NOMO-1 treated with dmso at 0.1 percent for 144 hours (cell line): Measurements from ENCODE around the gene IQCK.
"Not testable (repeated sequence)": the region's sequence is repeated elsewhere in the genome, so short reads cannot be mapped to it uniquely, and the experiment has no call there.

ENCODE experiments used
- DNase-seq: peaks from one replicate; lab custom pipeline; 2025; ENCODE audit not compliant: unreplicated experiment; lab: John Stamatoyannopoulos, UW

IQCK gene, protein sequence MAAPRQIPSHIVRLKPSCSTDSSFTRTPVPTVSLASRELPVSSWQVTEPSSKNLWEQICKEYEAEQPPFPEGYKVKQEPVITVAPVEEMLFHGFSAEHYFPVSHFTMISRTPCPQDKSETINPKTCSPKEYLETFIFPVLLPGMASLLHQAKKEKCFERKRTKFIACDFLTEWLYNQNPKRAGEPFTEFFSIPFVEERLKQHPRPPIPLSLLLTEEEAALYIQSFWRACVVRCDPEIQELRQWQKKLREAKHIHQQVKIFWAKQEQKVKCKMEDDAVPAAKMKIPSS

DNA sequence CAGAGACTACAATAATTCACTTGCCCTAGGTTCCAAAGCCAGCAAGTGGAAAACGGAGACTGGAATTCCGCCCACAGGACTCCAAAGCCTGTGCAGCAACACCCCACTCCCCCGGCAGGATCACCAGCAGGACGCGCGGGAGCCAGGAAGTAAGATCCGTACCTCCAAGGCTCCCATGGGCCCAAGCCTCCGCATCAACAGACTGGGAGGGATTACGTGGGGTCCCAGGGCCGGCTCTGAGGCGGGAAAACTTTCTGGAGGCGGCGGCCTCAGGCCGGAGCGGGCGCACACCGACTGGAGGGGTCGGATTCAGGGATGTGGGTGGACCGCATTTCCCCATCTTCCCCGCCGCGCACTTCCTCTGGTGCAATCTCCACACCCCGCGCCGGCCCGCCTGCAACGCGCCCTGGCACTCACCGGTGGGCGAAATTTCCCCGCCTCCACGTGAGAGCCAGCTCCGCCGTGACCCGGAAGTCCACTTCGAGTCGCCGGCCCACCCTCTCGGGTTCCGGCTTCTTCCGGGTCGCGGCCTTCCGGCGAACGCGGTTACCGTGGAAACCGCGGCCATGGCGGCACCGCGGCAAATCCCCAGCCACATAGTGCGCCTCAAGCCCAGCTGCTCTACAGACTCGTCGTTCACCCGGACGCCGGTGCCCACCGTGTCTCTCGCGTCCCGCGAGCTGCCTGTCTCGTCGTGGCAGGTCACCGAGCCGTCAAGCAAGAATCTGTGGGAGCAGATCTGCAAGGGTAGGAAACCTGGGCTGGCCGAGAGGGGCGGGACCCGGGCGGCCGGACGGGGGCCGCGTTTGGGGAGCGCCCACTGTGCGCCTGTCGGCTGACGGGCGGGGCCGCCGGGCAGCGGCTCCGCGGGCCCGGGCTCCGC, at the start of gene IQCK, which contains the start of gene KNOP1:
TSS of gene IQCK (plus strand) at position 531 of the 883 bp plus-strand sequence. CDS start at position 567, 36 bp downstream.
TSS of gene KNOP1 (minus strand) at position 487 of the 883 bp plus-strand sequence. CDS start 3,192 bp downstream, outside the sequence.
- DNase-seq: peak; percentile 70

DNA sequence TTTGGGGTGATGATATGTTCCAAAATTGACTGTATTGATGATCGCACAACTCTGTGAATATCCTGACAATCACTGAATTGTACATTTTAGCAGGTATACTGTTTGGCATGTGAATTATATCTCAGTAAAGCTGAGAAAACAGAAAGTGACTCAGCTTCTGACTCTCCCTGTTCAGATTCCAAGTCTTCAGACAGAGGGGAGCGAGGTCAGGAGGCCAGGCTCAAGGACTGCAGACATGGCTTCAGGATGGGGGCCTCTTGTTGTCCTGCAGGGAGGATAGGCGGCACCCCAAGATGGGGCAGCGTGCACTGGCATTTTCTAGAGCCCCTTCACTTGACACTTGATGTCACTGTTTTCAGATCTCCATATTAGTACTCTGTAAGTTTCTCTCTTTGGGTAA, 45.7 kb upstream of the IQCK start:
- DNase-seq: no peak

DNA sequence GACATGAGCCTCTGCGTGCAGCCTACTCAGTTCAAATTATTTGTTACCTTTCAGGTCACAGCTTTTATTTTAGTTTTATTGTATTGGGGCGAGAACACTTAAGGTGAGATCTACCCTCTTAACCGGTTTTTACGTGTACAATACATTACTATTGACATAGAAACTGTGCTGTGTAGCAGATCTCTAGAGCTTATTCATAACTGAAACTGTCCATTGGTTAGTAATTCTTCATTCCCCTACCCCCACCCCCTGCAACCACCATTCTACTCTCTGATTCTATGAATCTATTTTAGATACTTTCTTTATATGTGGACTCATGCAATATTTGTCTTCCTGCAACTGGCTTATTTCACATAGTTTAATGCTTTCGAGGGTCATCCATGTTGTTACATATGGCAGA, 43.6 kb upstream of the IQCK start:
- DNase-seq: no peak

DNA sequence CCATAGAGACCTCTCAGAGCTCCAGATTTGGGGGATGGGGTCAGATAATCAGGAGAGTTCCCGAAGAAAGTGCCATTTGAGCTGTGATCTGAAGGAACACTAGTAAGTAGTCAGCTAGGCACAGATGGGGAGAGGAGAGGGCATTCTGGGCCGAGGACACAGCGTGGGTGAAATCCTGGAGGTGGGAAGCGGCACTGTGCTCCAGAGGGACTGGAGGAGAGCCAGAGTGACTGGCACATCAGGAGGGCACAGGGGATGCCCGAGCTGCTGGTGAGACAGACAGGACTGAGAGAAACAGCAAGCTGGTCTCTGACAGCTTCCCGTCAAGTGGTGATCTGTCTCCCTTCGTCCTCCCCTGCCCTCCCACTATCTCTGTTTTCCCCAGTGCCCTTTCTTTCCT, 40.7 kb upstream of the IQCK start:
- no peak for DNase-seq

DNA sequence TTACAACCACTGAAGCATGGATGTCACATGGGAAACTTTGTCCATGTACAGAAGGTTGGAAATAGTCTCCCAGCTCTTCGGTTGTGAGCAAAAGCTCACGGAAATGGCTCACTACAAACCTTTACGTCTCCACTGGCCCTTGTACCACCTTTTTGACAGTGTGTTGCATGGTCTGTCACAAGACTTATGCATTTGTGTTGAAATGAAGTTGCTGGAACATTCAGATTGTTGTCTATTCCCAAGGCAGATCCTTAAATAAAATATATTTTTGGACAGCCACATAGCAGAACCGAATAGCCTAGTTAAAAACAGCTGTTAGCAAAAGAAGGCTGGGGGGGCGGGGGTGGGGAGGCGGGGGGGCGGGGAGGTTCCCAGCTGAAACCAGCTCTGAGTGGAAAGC, 39.3 kb upstream of the IQCK start:
- DNase-seq: no peak

DNA sequence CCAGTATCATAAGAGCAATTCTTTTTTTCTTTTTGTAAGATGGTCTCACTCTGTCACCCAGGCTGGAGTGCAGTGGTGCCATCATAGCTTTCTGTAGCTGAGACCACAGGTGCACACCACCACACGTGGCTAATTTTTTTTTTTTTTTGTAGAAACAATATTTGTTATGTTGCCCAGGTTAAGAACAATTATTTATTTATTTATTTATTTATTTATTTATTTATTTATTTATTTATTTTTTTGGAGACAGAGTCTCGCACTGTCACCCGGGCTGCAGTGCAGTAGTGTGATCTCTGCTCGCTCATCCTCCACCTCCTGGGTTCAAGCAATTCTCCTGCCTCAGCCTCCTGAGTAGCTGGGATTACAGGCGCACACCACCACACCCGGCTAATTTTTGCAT, 38.8 kb upstream of the IQCK start:
- DNase-seq: not testable (repeated sequence)

DNA sequence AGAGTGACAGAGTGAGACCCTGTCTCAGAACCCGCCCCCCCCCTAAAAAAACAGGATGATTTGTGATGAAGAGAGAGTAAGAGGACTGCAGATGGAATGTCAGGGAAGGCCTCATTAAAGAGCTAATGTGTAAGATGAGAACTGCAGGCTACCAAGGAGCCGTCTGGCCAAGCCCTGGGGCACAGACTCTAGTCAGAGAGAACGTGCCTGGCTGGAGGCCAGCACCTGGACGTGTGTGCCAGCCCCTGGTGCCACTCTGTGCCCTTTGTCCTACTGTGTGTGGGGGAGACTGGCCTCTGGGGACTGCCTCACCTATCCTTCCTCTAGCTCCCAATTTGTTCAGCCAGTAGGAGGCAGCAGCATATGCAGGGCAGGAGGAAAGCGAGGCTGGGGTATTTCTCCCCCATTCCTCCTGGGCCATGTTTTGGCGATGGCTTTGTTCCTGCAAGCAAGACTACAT, 37.2 kb upstream of the IQCK start:
- DNase-seq: no peak

DNA sequence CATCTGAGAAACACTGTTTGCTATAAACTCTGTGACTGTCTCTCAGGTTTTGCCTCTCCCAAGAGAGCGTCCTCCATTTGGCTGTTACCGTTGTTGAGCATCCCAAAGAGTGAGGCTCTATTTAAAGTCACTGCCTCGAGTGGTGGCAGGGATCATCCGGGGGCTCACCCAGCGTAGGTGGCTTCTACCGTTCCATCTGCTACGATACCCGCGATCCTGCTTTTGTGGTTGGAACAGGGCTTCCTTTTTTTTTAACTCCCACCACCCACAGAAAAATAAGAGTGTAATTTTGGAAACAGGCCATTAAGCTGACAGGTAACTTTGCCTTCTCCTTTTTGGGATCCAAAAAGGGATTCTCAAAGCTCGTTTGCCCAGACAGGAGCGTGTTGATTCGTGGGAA, 36.4 kb upstream of the IQCK start:
- no peak for DNase-seq

DNA sequence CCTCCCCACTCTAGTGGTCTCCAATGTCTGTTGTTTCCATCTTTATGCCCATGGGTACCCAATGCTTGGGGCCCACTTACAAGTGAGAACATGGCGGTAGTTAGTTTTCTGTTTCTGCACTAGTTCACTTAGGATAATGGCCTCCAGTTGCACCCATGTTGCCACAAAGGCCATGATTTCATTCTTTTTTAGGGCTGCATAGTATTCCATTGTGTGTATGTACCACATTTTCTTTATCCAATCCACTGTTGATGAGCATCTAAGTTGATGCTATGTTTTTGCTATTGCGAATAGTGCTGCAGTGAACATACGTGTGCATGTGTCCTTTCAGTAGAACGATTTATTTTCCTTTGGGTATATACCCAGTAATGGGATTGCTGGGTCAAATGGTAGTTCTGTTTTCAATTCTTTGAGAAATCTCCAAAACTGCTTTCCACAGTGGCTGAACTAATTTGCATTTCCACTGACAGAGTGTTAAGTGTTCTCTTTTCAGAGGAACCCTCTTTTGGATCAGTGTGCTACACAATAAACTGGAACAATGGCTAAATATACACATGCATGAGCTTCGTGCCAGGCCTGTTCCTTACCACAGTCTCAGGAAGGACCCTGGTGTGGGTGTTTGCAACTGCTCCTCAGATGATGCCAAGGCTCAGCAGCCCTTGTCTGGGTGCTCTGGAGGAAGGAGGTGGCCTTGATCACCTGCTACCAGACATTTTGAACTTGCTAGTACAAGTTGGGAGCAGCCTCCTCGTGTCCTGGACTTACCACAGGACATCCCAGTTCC, 34.4 kb upstream of the IQCK start:
- no peak for DNase-seq

DNA sequence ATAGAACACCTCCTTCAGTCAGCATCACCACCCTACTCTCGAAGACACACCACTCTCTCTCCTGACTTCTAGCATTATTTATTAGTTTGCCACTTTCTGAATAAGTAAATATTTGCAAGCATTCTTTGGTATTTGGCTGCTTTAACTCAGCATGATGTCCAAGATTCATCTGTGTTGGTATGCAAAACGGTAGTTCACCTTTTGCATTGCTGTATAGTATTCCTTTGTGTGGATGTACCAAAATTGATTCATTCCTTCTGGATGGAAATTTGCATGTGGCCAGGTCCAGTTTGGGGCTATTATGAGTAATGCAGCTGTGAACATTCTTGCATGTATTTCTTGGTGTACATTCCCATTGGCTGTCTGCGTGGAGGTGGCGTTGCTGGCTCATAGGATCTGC, 32.9 kb upstream of the IQCK start:
- DNase-seq: no peak

DNA sequence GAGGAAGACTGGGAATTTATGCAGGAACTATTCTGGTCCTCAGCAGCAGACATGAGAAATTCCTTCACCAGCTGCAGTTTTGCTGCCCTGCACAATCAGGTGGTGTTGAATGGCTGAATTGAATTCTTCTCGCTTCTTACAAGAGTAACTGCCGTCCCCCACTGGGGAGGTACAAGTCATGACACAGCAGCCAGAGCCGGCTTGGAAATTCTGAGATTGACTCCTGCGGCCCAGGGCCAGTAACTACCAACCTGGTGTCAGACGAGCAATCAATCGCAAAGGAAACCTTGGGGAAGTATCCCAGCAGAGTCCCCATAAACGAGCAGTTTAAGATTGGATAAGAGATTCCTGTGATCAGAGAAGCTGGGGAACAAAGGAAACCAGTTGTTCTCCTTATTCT, 30.8 kb upstream of the IQCK start:
- DNase-seq: no peak

DNA sequence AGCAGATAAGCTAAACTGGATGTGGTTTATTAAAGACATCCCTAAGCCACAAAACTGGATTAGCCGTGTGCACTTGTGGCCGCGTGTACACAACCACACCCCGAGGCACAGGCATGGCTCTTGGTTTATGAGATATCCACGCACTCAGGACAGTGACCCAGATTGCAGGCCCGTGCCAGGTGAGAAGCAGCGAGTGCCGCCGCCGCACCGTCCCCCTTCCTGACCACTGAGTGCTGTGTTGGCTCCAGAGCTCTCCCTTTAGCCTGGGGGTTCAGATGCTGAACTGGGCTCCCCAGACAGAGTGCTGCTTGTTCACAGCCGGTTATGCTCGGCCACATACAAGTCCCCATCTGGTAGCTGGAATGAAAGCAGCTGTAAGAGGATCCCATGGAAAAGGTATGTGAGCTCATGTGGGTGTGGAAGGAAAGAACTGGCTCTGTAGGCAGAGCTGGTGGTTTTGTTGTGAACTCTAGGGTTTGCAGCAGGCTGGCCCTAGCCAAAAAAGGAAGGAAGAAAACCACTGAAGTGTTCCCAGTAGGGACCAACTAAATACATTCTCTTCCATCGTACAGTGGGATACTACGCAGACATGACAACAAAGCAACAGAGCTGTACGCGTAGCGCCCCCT, 29.6 kb upstream of the IQCK start:
- DNase-seq: no peak

DNA sequence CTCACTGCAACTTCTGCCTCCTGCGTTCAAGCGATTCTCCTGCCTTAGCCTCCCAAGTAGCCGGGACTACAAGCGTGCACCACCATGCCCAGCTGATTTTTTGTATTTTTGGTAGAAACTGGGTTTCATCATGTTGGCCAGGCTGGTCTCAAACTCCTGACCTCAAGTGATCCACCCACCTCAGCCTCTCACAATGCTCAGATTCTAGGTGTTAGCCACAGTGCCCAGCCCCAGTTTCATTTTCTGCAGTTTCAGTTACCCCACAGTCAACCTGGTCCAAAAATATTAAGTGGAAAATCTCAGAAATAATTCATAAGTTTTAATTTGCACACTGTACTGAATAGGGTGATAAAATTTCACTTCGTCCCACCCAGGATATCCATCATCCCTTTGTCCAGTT, 28.7 kb upstream of the IQCK start:
- DNase-seq: no peak

DNA sequence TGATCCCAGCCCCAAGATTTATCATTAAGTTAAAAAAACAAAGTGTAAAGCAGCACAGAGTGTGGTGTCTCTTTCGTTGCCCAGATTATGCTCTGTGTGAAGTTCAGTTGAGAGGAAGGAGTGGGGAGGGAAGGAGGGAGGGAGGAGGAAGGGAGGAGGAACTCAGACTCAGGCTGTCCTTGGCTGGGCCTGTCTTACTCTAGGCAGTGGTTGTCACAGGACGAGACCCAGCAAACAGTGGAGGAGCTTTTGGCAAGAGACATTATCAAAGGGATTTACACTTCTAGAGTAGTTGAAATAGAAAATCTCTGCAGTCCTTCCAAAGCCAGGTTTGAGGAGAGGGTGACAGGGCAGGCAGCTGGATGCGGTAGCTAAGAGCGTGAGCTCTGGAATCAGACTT, 27.9 kb upstream of the IQCK start:
- DNase-seq: no peak

DNA sequence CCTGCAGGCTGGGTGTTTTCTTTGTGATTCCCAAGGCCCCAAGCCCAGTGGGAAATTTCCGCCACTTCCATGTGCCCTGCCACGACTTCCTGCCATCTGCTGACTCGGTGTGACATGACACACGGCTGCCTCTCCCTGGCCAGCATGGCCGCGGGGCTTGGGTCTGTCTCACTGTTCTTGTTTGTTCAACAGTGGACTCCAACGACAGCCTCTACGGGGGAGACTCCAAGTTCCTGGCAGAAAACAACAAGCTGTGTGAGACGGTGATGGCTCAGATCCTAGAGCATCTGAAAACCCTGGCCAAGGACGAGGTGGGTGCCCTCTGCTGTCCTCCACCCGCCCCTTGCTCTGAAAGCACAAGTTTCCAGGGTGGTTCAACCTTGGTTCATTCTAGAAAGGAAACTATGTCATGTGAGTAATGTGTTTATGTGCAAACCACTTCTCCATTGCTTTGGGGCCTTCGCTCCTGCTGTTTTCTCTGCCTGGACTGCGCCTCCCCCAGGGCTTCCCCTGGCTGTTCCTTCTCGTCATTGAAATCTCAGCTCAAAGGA, 26.8 kb upstream of the IQCK start:
- DNase-seq: no peak

DNA sequence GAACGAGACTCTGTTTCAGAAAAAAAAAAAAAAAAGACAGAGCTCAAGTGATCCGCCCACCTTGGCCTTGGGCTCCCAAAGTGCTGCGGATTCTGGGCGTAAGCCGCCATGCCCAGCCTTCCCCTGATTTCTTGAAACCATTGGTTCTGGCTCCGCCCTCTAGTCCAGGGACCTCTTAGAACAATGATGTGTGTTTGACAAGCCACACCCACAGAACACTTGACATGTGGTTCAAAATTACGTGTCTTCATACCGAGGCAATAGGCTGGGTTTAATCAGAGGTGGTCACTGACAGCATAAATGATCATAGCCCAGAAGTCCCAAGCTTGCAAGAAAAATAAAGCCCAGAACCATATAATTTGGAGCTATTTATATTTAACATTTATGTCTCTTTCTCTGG, 23.1 kb upstream of the IQCK start:
- DNase-seq: no peak

DNA sequence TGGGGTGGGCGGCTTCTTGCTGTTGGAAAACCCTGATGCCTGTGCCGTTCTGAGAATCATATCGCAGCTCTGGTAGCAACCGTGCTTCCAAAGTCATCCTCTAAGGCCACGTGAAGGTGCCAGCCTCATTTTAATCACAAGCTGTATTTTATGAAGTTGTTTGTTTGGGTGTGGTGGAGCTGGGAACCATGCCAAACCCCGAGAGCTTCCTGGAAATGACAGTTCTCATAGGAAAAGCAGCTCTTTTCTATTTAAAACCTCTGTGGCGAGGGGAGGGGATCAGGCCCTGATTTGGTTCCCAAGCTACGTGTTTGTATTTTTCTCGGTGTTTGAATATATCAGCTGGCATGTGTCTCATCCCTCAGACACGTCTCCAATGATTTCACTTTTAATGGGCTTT, 21.7 kb upstream of the IQCK start:
- DNase-seq: no peak

DNA sequence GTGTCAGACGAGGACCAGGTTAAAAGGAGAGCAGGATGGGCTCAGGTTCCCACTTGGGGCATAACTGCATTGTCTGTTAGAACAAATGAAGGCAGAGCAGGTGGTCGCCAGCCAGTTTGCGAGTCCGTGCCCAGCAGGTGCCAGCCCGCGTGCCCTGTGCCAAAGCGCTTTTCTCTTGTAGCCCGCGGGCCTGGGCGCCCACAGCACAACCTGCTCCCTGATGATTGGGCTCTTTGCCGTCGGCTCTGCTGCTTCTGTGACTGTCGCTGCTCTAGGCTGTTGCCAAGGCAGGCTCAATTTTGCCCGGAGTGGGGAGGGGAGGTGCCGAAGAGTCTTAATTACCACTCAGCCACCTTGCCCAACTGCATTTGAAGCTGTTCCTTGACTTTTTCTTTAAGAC, 21.1 kb upstream of the IQCK start:
- DNase-seq: no peak

DNA sequence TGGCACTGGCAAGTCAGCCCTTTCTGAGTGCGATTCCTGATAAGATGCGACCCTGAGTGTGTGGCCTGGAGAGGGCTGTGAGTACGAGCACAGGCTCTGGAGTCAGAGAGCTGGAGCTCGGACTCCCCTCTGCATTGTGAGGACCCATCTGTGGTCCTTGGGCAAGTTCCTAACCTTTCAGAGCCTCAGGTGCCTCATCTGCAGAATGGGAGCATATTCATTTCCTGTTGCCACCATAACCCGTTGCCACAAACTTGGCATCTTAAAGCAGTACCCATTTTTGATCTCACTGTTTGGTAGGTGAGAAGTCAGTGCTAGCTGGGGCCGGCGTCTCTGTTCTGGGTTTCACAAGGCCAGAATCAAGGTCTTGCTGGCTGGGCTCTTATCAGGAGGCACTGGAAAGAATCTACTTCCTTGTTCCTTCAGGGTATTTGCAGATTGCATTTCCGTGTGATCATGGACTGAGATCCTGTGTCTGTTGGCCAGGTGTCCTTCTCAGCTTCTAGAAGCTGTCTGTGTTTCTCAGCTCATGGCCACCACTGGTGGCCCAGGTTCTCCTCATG, 20.2 kb upstream of the IQCK start:
- DNase-seq: no peak
